HG02938 (cell line): ENCODE measurements around the gene MARCHF10.
A peak's percentile ranks its signal among the peaks of the same experiment; 100 is the strongest.

Source experiments
- ATAC-seq: cut with Tn5 transposase; IDR thresholded peaks from one replicate; pipeline ENCODE4 v1.9.1; 2021; ENCODE audit warnings: mild to moderate bottlenecking, moderate library complexity; ENCODE audit not compliant: unreplicated experiment

MARCHF10 gene

GRCh38 chr17:62665599-62665998 is 142.5 kb downstream of the MARCHF10 start:
- ATAC-seq = no peak

GRCh38 chr17:62664336-62665120 is 143.6 kb downstream of the MARCHF10 start:
- no peak for ATAC-seq

- ATAC-seq = no peak
Observed at GRCh38 chr17:62663304-62663703, 144.8 kb downstream of the MARCHF10 start.

- no peak for ATAC-seq
Observed at GRCh38 chr17:62662855-62663254, 145.3 kb downstream of the MARCHF10 start.

- ATAC-seq = no peak
Observed at GRCh38 chr17:62661337-62661736, 146.8 kb downstream of the MARCHF10 start.

GRCh38 chr17:62660629-62661118 is 147.4 kb downstream of the MARCHF10 start:
- no peak for ATAC-seq

GRCh38 chr17:62658136-62658920 is 149.8 kb downstream of the MARCHF10 start:
- ATAC-seq = no peak

- no peak for ATAC-seq
Observed at GRCh38 chr17:62657690-62658089, 150.4 kb downstream of the MARCHF10 start.

GRCh38 chr17:62657145-62657665 is 150.9 kb downstream of the MARCHF10 start:
- ATAC-seq = no peak

GRCh38 chr17:62656446-62656845 is 151.7 kb downstream of the MARCHF10 start:
- ATAC-seq = no peak

- no peak for ATAC-seq
Observed at GRCh38 chr17:62655656-62656055, 152.5 kb downstream of the MARCHF10 start.

- ATAC-seq = no peak
Observed at GRCh38 chr17:62653826-62654761, 154.0 kb downstream of the MARCHF10 start.

GRCh38 chr17:62653002-62653825 is 154.9 kb downstream of the MARCHF10 start:
- peak; percentile 84 for ATAC-seq

GRCh38 chr17:62652251-62653001 is 155.7 kb downstream of the MARCHF10 start:
- no peak for ATAC-seq
